ENCODE measurements around the gene KLC4. TPM values are rescaled to one million over a fixed set of nuclear protein-coding genes. Genes with fewer than 3 reads are reported as not detected.
A peak's percentile ranks its signal among the peaks of the same experiment; 100 is the strongest.

Gene KLC4
- total RNA-seq, 1 donor = 17.7 TPM

DNA sequence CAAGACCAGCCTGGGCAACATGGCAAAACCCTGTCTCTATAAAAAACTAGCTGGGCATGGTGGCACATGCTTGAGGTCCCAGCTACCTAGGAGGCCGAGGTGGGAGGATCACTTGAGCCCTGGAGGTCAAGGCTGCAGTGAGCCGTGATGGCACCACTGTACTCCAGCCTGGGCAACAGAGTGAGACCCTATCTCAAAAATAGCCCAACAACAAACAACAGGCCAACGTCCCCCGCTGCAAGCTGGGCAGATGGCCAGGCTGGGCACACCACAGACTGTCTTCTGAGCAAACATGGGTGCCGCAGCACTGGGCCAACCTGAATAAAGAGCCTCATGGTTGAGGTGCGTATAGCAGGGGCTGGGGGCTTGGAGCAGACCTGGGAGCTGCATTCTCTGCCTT, 65.0 kb downstream of the KLC4 start:
- Histone ChIP-seq H3K9me3 (ENCODE audit: low read depth, low read length) (no peaks in the 10 kb centered on the region), H2AFZ (ENCODE audit: low read length) (no peak overlapping the region), H3K4me1 (ENCODE audit: insufficient read depth, low read length) (peaks cover 79% of the 10 kb centered on the region), H4K20me1 (ENCODE audit: insufficient read depth, low read length) (no peaks in the 10 kb centered on the region), H3K4me3 (ENCODE audit: insufficient read depth, low read length) (no peak overlapping the region), H3K36me3 (ENCODE audit: insufficient read depth, low read length) (no peaks in the 10 kb centered on the region), H3K27me3 (ENCODE audit: insufficient read depth, low read length) (no peaks in the 10 kb centered on the region), H3K79me2 (ENCODE audit: insufficient read depth, low read length) (peaks cover 43% of the 10 kb centered on the region), H3K27ac (ENCODE audit: low read depth, low read length) (peak overlapping the region; percentile 91), H3K4me2 (ENCODE audit: insufficient read depth, low read length) (no peak overlapping the region)
- TF ChIP-seq, protein P1, sequence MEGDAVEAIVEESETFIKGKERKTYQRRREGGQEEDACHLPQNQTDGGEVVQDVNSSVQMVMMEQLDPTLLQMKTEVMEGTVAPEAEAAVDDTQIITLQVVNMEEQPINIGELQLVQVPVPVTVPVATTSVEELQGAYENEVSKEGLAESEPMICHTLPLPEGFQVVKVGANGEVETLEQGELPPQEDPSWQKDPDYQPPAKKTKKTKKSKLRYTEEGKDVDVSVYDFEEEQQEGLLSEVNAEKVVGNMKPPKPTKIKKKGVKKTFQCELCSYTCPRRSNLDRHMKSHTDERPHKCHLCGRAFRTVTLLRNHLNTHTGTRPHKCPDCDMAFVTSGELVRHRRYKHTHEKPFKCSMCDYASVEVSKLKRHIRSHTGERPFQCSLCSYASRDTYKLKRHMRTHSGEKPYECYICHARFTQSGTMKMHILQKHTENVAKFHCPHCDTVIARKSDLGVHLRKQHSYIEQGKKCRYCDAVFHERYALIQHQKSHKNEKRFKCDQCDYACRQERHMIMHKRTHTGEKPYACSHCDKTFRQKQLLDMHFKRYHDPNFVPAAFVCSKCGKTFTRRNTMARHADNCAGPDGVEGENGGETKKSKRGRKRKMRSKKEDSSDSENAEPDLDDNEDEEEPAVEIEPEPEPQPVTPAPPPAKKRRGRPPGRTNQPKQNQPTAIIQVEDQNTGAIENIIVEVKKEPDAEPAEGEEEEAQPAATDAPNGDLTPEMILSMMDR (IDR thresholded peaks at IDR 0.05; ENCODE audit: extremely low read depth, low read depth, low read length) = no peak
- DNase-seq (ENCODE audit: insufficient read length, low spot score, missing footprints) = no peak

Other genes starting within 250 kb of the KLC4 start
- 112 and 128 TPM in 2 replicates for gene RPL7L1, start 180.0 kb upstream of the KLC4 start, total RNA-seq
- gene PTCRA, start 143.6 kb upstream of the KLC4 start, total RNA-seq = not detected in 2 replicates
- gene CNPY3, start 130.2 kb upstream of the KLC4 start, total RNA-seq = 33.3 TPM in 2 replicates
- 0.72 and 0.88 TPM in 2 replicates for gene GNMT, start 98.9 kb upstream of the KLC4 start, total RNA-seq
- 15.3 and 23.5 TPM in 2 replicates for gene PEX6, start 80.5 kb upstream of the KLC4 start, total RNA-seq
- 30.8 and 36.8 TPM in 2 replicates for gene PPP2R5D, start 75.1 kb upstream of the KLC4 start, total RNA-seq
- gene MEA1, start 45.7 kb upstream of the KLC4 start, total RNA-seq = 42.4 and 47.4 TPM in 2 replicates
- gene KLHDC3, start 45.4 kb upstream of the KLC4 start, total RNA-seq = 122 and 123 TPM in 2 replicates
- 84.0 and 90.2 TPM in 2 replicates for gene RRP36, start 38.0 kb upstream of the KLC4 start, total RNA-seq
- 46.9 and 48.5 TPM in 2 replicates for gene CUL7, start 5.8 kb upstream of the KLC4 start, total RNA-seq
- 16.2 and 20.6 TPM in 2 replicates for gene MRPL2, start 197 bp upstream of the KLC4 start, total RNA-seq
- gene PTK7, start 16.7 kb downstream of the KLC4 start, total RNA-seq = 183 and 190 TPM in 2 replicates
- 17.7 and 20.6 TPM in 2 replicates for gene SRF, start 111.6 kb downstream of the KLC4 start, total RNA-seq
- 34.4 and 34.5 TPM in 2 replicates for gene CUL9, start 122.6 kb downstream of the KLC4 start, total RNA-seq
- 32.9 and 33.3 TPM in 2 replicates for gene DNPH1, start 169.8 kb downstream of the KLC4 start, total RNA-seq
- under 0.01 TPM in 1 of 2 replicates, not detected in the other for gene TTBK1, start 183.8 kb downstream of the KLC4 start, total RNA-seq
- gene SLC22A7, start 238.6 kb downstream of the KLC4 start, total RNA-seq = not detected in 2 replicates
- gene CRIP3, start 249.2 kb downstream of the KLC4 start, total RNA-seq = 0.59 TPM in 1 of 2 replicates, not detected in the other